ENCODE data around the gene PSAPL1.

Gene PSAPL1

DNA sequence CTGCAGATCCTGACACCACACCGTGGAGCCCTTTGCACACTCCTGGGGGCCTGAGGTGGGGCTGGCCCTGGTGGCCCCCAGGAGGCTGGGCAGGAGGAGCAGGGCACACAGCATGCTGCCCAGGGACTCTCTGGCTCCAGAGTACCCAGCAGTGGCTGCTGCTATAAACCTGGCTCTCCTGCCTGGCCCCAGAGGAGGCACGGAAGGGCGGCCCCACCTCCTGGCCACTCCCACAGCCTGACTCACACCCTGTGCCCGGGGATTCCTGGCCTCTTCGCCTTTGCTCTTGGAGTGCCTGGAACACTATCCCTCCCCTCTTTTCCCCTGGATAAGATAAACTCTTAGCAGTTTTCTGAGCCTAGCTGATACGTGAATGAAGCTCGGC is at the start of gene PSAPL1:
PSAPL1 (minus strand) TSS at position 165 of the 385 bp plus-strand sequence; CDS start at position 114, 51 bp downstream.
- DNase-seq: no peak

GRCh38 chr4:7481227-7481626 is 46.5 kb upstream of the PSAPL1 start:
- no peak for DNase-seq

GRCh38 chr4:7480423-7480822 is 45.7 kb upstream of the PSAPL1 start:
- no peak for DNase-seq

DNA sequence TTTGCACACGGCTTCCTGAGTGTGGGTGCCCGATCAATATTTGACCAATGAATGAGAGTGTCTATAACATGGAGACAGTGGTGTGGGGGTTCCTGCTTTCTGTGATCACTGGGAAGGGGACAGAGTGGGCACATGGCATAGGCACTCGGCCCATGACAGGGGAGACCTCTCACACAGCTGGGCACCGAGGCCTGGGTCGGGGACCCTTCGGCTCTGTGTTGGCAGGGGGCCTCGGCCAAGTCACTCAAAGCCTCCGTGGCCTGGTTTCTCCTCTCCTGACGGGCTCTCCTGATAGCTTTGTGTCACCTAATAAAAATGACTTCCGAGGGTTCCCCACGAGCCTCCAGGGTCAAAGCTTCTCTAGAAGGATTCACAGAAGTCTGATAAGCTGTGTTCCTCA is 43.9 kb upstream of the PSAPL1 start:
- DNase-seq: no peak

GRCh38 chr4:7477695-7478094 is 43.0 kb upstream of the PSAPL1 start:
- no peak for DNase-seq

- DNase-seq: no peak
Measured at GRCh38 chr4:7476820-7477219, 42.1 kb upstream of the PSAPL1 start.

DNA sequence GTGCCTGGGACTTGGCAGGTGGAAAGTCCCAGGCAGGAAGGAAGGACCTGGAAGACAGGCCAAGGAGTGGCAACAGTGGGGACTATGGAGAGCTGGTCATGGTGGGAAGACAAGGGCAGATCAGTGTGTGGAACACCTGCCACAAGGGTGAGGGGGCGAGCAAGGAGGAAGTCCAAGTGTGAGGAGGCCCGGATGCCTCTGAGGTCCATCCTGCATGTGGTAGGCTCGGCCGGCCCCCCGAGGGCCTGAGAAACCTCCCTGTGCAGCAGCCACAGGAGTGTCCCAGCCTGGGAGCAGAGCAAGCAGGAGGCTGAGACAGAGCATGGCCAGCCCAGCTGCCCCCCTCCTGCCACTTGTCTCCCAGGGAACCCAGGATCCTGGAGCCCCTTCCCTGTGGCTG is 40.5 kb upstream of the PSAPL1 start:
- no peak for DNase-seq

DNA sequence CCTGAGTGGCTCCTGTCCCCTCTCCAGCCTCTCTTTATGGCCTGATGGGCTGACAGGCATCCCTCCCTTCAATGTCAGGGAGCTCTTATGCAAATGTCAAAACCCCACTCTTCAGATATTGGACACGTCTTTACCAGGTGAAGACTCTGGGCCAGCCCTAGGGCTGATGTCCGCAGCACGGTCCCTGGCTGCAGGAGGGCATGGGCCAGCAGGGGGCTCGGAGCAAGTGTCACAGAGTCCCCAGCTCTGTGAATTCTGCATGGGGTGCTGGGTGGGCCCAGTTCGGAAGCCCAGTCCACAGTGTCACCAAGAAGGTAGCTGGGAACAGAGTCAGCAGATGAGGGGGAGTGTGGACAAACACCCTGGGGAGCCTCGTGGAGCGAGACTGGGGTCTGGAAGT is 39.6 kb upstream of the PSAPL1 start:
- DNase-seq: no peak

- DNase-seq: no peak
Measured at GRCh38 chr4:7473081-7473480, 38.4 kb upstream of the PSAPL1 start.

GRCh38 chr4:7472442-7473013 is 37.8 kb upstream of the PSAPL1 start:
- no peak for DNase-seq

GRCh38 chr4:7470522-7471128 is 35.9 kb upstream of the PSAPL1 start:
- no peak for DNase-seq

DNA sequence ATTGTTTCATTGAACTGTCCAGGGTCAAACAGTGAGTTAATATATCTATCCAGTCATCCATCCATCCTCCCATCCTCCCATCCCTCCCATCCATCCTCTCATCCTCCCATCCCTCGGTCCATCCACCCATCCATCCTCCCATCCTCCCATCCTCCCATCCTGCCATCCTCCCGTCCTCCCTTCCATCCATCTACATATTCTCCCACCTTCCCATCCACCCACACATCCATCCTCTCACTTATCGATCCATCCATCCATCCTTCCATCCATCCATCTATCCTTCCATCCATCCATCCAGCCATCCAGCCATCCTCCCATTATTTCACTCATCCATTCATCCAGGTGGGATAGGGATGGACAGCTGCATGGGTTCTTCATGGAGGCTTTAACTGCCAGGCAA is 35.4 kb upstream of the PSAPL1 start:
- no peak for DNase-seq

DNA sequence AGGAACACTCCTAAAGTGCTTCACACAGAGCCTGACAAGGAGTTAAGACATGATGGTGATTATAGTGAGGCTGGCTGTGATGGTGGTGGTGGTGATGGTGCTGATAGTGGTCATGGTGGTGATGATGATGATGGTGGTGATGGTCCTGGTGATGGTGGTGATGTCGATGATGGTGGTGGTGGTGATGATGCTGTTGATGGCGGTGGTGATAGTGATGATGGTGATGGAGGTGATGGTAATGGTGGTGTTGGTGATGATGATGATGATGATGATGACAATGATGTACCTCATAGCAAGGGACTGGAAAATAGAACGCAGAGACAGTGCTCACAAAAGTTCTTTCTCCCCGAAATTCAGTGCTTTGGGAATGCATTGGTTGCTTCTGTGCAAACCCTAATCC is 34.3 kb upstream of the PSAPL1 start:
- DNase-seq: no peak

DNA sequence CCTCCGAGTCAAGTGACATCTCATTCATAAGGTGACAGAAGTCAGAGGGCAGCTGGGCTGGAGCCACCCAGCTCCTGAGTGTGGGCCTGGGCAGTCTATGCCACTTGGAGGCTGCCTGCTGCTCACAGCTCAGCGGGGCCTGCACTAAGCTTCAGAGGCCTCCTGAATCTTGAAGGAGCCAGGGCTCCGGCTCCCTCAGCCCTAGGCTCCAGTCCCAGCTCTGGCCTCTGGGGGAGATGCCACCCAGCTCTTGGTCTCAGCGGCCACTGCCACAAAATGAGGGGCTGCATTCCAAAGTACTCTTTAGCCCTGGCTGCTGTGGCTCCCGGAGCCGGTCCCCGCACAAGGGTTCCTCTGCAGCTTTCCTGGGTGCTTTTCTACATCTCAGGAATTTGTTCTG is 32.7 kb upstream of the PSAPL1 start:
- DNase-seq: no peak

GRCh38 chr4:7466904-7467303 is 32.2 kb upstream of the PSAPL1 start:
- no peak for DNase-seq

DNA sequence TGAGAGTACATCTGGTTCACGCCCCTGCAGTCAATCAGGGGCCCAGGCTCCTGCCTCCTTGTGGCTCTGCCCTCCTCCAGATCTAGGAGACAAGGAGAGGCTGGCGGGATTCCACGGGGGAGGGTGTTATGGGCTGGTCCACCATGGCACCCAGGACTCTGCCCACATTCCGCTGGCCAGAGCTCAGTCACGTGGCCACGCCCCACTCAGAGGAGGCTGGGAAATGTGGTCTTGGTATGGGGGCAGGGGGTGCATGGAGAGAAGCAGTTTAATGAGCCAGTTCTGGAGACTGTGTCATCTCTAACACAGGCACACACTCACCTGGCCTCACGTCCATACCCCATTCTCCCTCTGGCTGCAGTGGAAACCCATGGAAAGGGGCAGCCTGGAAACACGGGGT is 31.5 kb upstream of the PSAPL1 start:
- DNase-seq: no peak

- DNase-seq: no peak
Measured at GRCh38 chr4:7465017-7465416, 30.3 kb upstream of the PSAPL1 start.

GRCh38 chr4:7464259-7464655 is 29.5 kb upstream of the PSAPL1 start:
- DNase-seq: no peak

DNA sequence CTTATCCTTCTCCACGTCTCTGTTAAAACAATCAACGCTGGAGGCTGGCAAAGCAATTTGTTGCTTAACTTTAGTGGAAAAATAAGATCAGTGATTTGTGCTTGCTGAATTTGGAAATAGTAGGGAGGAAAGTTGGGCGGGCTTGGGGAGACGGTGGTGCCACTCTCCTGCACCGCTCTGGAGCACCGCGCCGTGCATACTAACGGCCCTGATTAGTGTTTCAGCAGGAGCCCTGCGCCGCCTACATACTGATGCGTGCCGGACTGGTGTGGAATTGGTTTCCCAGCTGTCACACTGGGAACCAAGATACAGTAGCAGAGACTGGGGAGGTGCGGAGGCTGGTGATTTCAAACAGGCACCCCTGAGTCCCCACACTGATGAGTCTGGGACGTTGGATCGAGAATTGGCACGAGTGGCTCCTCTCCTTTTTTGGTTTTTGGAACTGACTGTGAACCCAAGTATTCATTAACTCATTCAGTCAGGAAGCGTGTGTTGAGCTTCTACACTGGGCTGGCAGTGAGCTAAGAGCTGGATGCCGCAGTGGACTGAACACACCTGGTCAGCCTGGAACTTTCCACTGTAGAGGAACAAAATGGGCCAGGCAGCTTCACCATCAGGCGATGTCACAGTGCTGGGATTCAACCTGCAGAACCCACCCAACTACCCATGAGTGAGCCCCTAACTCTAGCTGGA is 29.0 kb upstream of the PSAPL1 start:
- no peak for DNase-seq

GRCh38 chr4:7462509-7462971 is 27.8 kb upstream of the PSAPL1 start:
- no peak for DNase-seq

GRCh38 chr4:7461230-7461629 is 26.5 kb upstream of the PSAPL1 start:
- DNase-seq: no peak

- DNase-seq: no peak
Measured at GRCh38 chr4:7460566-7460965, 25.8 kb upstream of the PSAPL1 start.

DNA sequence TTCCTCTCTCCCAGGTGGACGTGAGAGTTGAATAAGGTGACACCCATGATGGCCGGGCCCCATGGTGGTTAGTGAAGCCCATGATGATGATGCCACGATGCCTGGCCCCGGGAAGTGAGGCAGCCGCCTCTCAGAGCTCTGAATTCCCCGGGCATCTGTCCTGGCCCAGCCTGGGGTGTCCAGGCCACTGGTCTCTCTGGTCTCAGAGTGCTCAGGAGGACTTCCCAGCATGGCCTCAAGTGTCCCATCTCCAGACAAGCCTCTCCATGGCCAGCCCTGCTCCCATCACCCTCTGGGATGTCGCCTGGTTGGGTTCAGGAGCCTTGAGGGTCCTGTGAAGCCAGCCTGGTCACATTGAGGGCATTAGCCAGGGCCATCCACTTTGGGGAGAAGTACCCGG is 24.7 kb upstream of the PSAPL1 start:
- no peak for DNase-seq

DNA sequence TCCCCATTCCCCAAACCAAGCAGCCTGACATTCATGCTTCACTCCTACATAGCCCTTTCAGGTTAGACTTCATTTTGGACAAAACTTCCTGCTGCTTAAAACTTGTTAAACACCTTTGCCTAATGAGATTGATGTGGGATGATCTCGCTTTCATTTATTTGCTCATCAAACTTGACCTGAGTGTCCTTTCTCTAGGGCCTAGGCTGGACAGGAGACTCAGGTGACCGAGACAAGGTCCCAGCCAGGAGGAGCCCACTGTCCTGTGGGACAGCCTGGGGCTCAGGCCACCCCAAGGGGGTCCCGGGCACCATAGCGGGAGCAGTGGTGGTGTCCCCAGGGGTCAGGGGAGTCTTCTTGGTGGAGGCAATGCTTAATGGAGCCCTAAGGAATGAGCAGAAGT is 23.7 kb upstream of the PSAPL1 start:
- no peak for DNase-seq

- no peak for DNase-seq
Measured at GRCh38 chr4:7458066-7458425, 23.3 kb upstream of the PSAPL1 start.
